ENCODE measurements around the gene NAV1.

GRCh38 chr1:201563941-201564340 lies 25.0 kb downstream of the NAV1 start:
- TF ChIP-seq CTCF (IDR thresholded peaks at IDR 0.05) (no peak), POLR2A (IDR thresholded peaks at IDR 0.05) (no peak)
